ENCODE measurements around the gene SPAG9.

SPAG9 gene

DNA sequence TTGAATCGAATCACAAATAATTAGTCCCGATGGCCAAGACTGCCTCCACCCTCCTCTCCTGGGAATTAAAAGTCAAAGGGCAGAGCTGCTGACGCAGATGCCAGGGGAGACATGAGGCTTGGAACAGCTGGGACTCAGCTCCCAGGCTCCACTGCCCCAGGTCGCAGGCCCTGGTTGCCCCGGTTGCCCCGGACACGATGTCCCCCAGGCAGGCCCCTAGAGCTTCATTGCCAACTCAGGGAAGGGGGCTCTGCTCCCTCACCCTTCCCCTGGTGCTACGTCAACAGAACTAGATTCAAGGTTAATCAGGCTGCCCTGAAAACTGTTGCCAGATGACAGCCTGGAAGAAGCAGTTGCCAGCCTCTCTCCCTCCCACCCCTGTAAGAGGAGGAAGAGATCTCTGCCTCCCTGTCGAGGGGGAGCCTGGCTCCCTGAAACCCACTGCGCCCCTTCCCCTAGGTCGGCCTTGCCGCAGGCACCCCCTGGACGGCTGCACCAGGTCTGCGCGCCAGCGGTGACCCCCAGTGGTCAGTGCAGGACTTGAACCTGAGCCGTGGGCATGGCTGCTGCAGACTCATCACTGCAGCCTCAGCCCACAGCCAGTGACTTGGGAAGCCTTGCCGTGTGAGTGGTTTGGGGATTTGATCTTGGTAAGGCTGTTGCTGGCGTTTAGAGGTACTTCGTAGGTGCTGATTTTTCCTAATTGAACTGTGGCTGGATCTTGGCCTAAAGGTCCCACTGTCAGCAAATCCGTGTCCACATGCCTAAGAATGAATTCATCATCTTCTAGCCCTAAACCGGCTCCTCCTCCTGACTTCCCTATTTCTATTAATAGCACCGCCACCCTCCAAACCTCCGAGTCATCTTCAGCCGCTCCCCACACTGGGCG, 170.4 kb downstream of the SPAG9 start (continued):
- TF ChIP-seq, protein P1, sequence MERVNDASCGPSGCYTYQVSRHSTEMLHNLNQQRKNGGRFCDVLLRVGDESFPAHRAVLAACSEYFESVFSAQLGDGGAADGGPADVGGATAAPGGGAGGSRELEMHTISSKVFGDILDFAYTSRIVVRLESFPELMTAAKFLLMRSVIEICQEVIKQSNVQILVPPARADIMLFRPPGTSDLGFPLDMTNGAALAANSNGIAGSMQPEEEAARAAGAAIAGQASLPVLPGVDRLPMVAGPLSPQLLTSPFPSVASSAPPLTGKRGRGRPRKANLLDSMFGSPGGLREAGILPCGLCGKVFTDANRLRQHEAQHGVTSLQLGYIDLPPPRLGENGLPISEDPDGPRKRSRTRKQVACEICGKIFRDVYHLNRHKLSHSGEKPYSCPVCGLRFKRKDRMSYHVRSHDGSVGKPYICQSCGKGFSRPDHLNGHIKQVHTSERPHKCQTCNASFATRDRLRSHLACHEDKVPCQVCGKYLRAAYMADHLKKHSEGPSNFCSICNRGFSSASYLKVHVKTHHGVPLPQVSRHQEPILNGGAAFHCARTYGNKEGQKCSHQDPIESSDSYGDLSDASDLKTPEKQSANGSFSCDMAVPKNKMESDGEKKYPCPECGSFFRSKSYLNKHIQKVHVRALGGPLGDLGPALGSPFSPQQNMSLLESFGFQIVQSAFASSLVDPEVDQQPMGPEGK (tag by site-specific recombination; IDR thresholded peaks at IDR 0.05) = peak; percentile 4; the same call in 1 of the 2 replicates
- TF ChIP-seq HOXA7 (CRISPR knock-in tag; IDR thresholded peaks at IDR 0.05; ENCODE audit: borderline replicate concordance) (no peak), ZNF600 (tag by site-specific recombination; IDR thresholded peaks at IDR 0.05) (peak; percentile 46; the same call in 1 of the 2 replicates), PRDM1 (tag by site-specific recombination; IDR thresholded peaks at IDR 0.05) (no peak), KLF16 (tag by site-specific recombination; IDR thresholded peaks at IDR 0.05) (no peak), ZNF785 (tag by site-specific recombination; IDR thresholded peaks at IDR 0.05) (no peak), GLI2 (tag by site-specific recombination; IDR thresholded peaks at IDR 0.05; ENCODE audit: borderline replicate concordance, low read depth) (no peak), ZBTB17 (tag by site-specific recombination; IDR thresholded peaks at IDR 0.05) (peak; percentile 63), ZNF404 (tag by site-specific recombination; IDR thresholded peaks at IDR 0.05) (no peak), ZNF121 (tag by site-specific recombination; IDR thresholded peaks at IDR 0.05) (no peak), ZNF561 (tag by site-specific recombination; IDR thresholded peaks at IDR 0.05; ENCODE audit: borderline replicate concordance) (peak; percentile 64; the same call in 1 of the 2 replicates), ZNF626 (tag by site-specific recombination; IDR thresholded peaks at IDR 0.05) (no peak), EGR2 (tag by site-specific recombination; IDR thresholded peaks at IDR 0.05; ENCODE audit: low read depth) (peak; percentile 24; the same call in 1 of the 2 replicates), ZNF239 (tag by site-specific recombination; IDR thresholded peaks at IDR 0.05) (no peak), BCL11A (tag by site-specific recombination; IDR thresholded peaks at IDR 0.05; ENCODE audit: low read depth) (no peak), ZNF549 (tag by site-specific recombination; IDR thresholded peaks at IDR 0.05) (no peak), SP7 (tag by site-specific recombination; IDR thresholded peaks at IDR 0.05) (peak; percentile 77; the same call in 1 of the 2 replicates), GLIS1 (tag by site-specific recombination; IDR thresholded peaks at IDR 0.05) (peak; percentile 94), ZNF16 (tag by site-specific recombination; IDR thresholded peaks at IDR 0.05; ENCODE audit: low read depth) (no peak)
- TF ChIP-seq, protein P2, sequence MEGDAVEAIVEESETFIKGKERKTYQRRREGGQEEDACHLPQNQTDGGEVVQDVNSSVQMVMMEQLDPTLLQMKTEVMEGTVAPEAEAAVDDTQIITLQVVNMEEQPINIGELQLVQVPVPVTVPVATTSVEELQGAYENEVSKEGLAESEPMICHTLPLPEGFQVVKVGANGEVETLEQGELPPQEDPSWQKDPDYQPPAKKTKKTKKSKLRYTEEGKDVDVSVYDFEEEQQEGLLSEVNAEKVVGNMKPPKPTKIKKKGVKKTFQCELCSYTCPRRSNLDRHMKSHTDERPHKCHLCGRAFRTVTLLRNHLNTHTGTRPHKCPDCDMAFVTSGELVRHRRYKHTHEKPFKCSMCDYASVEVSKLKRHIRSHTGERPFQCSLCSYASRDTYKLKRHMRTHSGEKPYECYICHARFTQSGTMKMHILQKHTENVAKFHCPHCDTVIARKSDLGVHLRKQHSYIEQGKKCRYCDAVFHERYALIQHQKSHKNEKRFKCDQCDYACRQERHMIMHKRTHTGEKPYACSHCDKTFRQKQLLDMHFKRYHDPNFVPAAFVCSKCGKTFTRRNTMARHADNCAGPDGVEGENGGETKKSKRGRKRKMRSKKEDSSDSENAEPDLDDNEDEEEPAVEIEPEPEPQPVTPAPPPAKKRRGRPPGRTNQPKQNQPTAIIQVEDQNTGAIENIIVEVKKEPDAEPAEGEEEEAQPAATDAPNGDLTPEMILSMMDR (tag by site-specific recombination; IDR thresholded peaks at IDR 0.05) = peak; percentile 94
- TF ChIP-seq, protein P3, sequence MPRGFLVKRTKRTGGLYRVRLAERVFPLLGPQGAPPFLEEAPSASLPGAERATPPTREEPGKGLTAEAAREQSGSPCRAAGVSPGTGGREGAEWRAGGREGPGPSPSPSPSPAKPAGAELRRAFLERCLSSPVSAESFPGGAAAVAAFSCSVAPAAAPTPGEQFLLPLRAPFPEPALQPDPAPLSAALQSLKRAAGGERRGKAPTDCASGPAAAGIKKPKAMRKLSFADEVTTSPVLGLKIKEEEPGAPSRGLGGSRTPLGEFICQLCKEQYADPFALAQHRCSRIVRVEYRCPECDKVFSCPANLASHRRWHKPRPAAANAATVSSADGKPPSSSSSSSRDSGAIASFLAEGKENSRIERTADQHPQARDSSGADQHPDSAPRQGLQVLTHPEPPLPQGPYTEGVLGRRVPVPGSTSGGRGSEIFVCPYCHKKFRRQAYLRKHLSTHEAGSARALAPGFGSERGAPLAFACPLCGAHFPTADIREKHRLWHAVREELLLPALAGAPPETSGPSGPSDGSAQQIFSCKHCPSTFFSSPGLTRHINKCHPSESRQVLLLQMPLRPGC (tag by site-specific recombination; IDR thresholded peaks at IDR 0.05) = no peak
- TF ChIP-seq, protein P4, sequence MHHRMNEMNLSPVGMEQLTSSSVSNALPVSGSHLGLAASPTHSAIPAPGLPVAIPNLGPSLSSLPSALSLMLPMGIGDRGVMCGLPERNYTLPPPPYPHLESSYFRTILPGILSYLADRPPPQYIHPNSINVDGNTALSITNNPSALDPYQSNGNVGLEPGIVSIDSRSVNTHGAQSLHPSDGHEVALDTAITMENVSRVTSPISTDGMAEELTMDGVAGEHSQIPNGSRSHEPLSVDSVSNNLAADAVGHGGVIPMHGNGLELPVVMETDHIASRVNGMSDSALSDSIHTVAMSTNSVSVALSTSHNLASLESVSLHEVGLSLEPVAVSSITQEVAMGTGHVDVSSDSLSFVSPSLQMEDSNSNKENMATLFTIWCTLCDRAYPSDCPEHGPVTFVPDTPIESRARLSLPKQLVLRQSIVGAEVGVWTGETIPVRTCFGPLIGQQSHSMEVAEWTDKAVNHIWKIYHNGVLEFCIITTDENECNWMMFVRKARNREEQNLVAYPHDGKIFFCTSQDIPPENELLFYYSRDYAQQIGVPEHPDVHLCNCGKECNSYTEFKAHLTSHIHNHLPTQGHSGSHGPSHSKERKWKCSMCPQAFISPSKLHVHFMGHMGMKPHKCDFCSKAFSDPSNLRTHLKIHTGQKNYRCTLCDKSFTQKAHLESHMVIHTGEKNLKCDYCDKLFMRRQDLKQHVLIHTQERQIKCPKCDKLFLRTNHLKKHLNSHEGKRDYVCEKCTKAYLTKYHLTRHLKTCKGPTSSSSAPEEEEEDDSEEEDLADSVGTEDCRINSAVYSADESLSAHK (tag by site-specific recombination; IDR thresholded peaks at IDR 0.05) = peak; percentile 34; the same call in 1 of the 2 replicates
- TF ChIP-seq, protein P5, sequence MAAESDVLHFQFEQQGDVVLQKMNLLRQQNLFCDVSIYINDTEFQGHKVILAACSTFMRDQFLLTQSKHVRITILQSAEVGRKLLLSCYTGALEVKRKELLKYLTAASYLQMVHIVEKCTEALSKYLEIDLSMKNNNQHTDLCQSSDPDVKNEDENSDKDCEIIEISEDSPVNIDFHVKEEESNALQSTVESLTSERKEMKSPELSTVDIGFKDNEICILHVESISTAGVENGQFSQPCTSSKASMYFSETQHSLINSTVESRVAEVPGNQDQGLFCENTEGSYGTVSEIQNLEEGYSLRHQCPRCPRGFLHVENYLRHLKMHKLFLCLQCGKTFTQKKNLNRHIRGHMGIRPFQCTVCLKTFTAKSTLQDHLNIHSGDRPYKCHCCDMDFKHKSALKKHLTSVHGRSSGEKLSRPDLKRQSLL (tag by site-specific recombination; IDR thresholded peaks at IDR 0.05) = no peak
- TF ChIP-seq, protein P6, sequence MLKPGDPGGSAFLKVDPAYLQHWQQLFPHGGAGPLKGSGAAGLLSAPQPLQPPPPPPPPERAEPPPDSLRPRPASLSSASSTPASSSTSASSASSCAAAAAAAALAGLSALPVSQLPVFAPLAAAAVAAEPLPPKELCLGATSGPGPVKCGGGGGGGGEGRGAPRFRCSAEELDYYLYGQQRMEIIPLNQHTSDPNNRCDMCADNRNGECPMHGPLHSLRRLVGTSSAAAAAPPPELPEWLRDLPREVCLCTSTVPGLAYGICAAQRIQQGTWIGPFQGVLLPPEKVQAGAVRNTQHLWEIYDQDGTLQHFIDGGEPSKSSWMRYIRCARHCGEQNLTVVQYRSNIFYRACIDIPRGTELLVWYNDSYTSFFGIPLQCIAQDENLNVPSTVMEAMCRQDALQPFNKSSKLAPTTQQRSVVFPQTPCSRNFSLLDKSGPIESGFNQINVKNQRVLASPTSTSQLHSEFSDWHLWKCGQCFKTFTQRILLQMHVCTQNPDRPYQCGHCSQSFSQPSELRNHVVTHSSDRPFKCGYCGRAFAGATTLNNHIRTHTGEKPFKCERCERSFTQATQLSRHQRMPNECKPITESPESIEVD (tag by site-specific recombination; IDR thresholded peaks at IDR 0.05) = no peak
